ENCODE data around the gene ATAT1. TPM values are rescaled to one million over a fixed set of nuclear protein-coding genes. Genes with fewer than 3 reads are reported as not detected.

Gene ATAT1
- total and polyA plus RNA-seq, 9 of the 15 experiments (the other 6 are each of a cell fraction or from before 2014, with no cell fraction given): 0.65 to 5.8 (median 1.6) TPM

- no peak for TF ChIP-seq ZNF174 (CRISPR knock-in tag; IDR thresholded peaks at IDR 0.05)
- 0 out of 2 replicates have a peak, but pooled peaks have one; percentile 29 for TF ChIP-seq ZNF431 (CRISPR knock-in tag; IDR thresholded peaks at IDR 0.05)
- no peak for TF ChIP-seq E2F8 (IDR thresholded peaks at IDR 0.05; ENCODE audit: low read depth, partially characterized antibody)
- peak; percentile 86; the same call in 1 of the 2 replicates for TF ChIP-seq NR4A1 (CRISPR knock-in tag; IDR thresholded peaks at IDR 0.05)
- TF ChIP-seq NR4A1 (tag; IDR thresholded peaks at IDR 0.05): no peak
- no peak for TF ChIP-seq SIX5 (IDR thresholded peaks at IDR 0.05; ENCODE audit: borderline replicate concordance in 1 of 2, insufficient read depth in 1 of 2, low read depth in 1 of 2, low read length in 2 of 2)
- TF ChIP-seq MEF2A (IDR thresholded peaks at IDR 0.05; ENCODE audit: control insufficient read depth, low read depth, low read length): no peak
- TF ChIP-seq ZNF274 (IDR thresholded peaks at IDR 0.05; ENCODE audit: borderline replicate concordance, low read depth, low read length): no peak
- no peak for TF ChIP-seq PTTG1 (tag; IDR thresholded peaks at IDR 0.05; ENCODE audit: low read depth)
- no peak for TF ChIP-seq ZNF253 (CRISPR knock-in tag; conservative IDR thresholded peaks at IDR 0.05)
- TF ChIP-seq XRCC4 (IDR thresholded peaks at IDR 0.05; ENCODE audit: extremely low read depth, insufficient read depth, insufficient read length): no peak
- no peak for TF ChIP-seq NFIX (CRISPR knock-in tag; IDR thresholded peaks at IDR 0.05; ENCODE audit: low read depth)
- no peak for TF ChIP-seq CREBBP (IDR thresholded peaks at IDR 0.05; ENCODE audit: low read depth, low read length)
- no peak for TF ChIP-seq ZNF324 (CRISPR knock-in tag; IDR thresholded peaks at IDR 0.05)
- TF ChIP-seq ZBTB1 (CRISPR knock-in tag; IDR thresholded peaks at IDR 0.05; ENCODE audit: borderline replicate concordance, low read depth): 0 out of 2 replicates have a peak, but pooled peaks have one; percentile 27
- no peak for TF ChIP-seq RBM22 (IDR thresholded peaks at IDR 0.05; ENCODE audit: low read depth, low read length, poor library complexity, severe bottlenecking)
- no peak for TF ChIP-seq MEIS2 (IDR thresholded peaks at IDR 0.05; ENCODE audit: partially characterized antibody)
- TF ChIP-seq ZNF395 (CRISPR knock-in tag; IDR thresholded peaks at IDR 0.05): no peak
- TF ChIP-seq XRCC5 (IDR thresholded peaks at IDR 0.05; ENCODE audit: low read depth, low read length): no peak
- TF ChIP-seq JUN (IDR thresholded peaks at IDR 0.05; ENCODE audit: borderline replicate concordance, low read depth, low read length): no peak
- no peak for TF ChIP-seq JUN (CRISPR knock-in tag; IDR thresholded peaks at IDR 0.05; ENCODE audit: borderline replicate concordance)
- TF ChIP-seq MTA2 (IDR thresholded peaks at IDR 0.05; ENCODE audit: low read depth): no peak
- TF ChIP-seq PPARD (CRISPR knock-in tag; IDR thresholded peaks at IDR 0.05): no peak
- TF ChIP-seq CREB1 (IDR thresholded peaks at IDR 0.05): 0 out of 2 replicates have a peak, but pooled peaks have one; percentile 1
- TF ChIP-seq CREB1 (CRISPR knock-in tag; IDR thresholded peaks at IDR 0.05): no peak; the same call in 1 of the 2 replicates
- TF ChIP-seq EP400 (IDR thresholded peaks at IDR 0.05): no peak
- TF ChIP-seq BCOR (IDR thresholded peaks at IDR 0.05): no peak
Measured at GRCh38 chr6:30687659-30688431, 61.2 kb downstream of the ATAT1 start (continued).

Measured in K562 (cell line).